Glomerular visceral epithelial cell (primary cell): ENCODE measurements around the gene PRH2.

ENCODE experiments used
- DNase-seq: peaks from one replicate; pipeline ENCODE4 v3.0.0-alpha.2; 2016; ENCODE audit errors: extremely low spot score

Gene PRH2

GRCh38 chr12:10960211-10960610, 31.2 kb downstream of the PRH2 start:
- no peak for DNase-seq

- DNase-seq, result no peak
Measured at GRCh38 chr12:10965476-10965875, 36.4 kb downstream of the PRH2 start.

GRCh38 chr12:10966314-10966713, 37.3 kb downstream of the PRH2 start:
- no peak for DNase-seq

- no peak for DNase-seq
Measured at GRCh38 chr12:10967409-10967808, 38.4 kb downstream of the PRH2 start.

- DNase-seq, result no peak
Measured at GRCh38 chr12:10968765-10969456, 39.9 kb downstream of the PRH2 start.

- DNase-seq, result no peak
Measured at GRCh38 chr12:10974965-10975364, 45.9 kb downstream of the PRH2 start.

GRCh38 chr12:10982244-10982643, 53.2 kb downstream of the PRH2 start:
- no peak for DNase-seq
